Measurements from ENCODE around the gene UNC119B. TPM values are rescaled to one million over a fixed set of nuclear protein-coding genes. Genes with fewer than 3 reads are reported as not detected.

Gene UNC119B
- total RNA-seq, 1 experiment from 2014 or later, result 51.5 TPM

DNA sequence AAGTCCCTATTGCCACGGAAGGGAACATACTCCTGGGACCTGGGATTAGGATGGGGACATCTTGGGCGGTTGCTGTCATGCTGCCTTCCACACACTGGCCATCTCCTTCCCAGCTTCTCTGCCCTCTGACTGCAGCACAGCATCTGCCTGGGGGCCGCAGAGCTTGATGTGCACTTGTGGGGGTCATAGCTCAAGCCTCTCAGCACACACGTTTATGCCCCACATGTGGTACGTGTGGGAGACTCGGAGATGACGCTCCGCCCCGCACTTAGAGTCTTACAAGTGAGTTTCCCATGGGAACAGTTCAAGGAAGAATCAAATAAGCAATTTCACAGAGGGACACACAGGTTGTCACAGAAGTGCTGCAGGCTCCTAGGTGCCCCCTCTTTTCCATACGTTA is 24.0 kb downstream of the UNC119B start:
- TF ChIP-seq, protein P1, sequence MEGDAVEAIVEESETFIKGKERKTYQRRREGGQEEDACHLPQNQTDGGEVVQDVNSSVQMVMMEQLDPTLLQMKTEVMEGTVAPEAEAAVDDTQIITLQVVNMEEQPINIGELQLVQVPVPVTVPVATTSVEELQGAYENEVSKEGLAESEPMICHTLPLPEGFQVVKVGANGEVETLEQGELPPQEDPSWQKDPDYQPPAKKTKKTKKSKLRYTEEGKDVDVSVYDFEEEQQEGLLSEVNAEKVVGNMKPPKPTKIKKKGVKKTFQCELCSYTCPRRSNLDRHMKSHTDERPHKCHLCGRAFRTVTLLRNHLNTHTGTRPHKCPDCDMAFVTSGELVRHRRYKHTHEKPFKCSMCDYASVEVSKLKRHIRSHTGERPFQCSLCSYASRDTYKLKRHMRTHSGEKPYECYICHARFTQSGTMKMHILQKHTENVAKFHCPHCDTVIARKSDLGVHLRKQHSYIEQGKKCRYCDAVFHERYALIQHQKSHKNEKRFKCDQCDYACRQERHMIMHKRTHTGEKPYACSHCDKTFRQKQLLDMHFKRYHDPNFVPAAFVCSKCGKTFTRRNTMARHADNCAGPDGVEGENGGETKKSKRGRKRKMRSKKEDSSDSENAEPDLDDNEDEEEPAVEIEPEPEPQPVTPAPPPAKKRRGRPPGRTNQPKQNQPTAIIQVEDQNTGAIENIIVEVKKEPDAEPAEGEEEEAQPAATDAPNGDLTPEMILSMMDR (conservative IDR thresholded peaks at IDR 0.05), result no peak
- Histone ChIP-seq H2AFZ (ENCODE audit: low read length) (no peak overlapping the region), H3K14ac (ENCODE audit: insufficient read depth, low read length) (no peak overlapping the region), H3K79me1 (ENCODE audit: insufficient read depth, low read depth, low read length, poor library complexity, severe bottlenecking) (no peaks in the 10 kb centered on the region), H2BK12ac (ENCODE audit: insufficient read length, low read depth, low read length) (no peak overlapping the region), H4K8ac (replicated peaks; ENCODE audit: insufficient read length, low read depth, low read length) (no peak overlapping the region), H3K23me2 (ENCODE audit: insufficient read length, low read depth, low read length, poor library complexity, severe bottlenecking) (no peaks in the 10 kb centered on the region), H2BK5ac (ENCODE audit: insufficient read length, low read length) (no peak overlapping the region), H3T11ph (ENCODE audit: low read length) (no peak overlapping the region), H3K27ac (ENCODE audit: insufficient read length, low read depth, low read length) (no peak overlapping the region), H2BK120ac (ENCODE audit: low read depth, low read length, poor library complexity, severe bottlenecking) (no peak overlapping the region), H3K9ac (ENCODE audit: extremely low read depth, insufficient read length, low read length) (no peak overlapping the region), H3K4ac (ENCODE audit: low read depth, low read length) (no peak overlapping the region), H4K20me1 (ENCODE audit: control insufficient read depth, insufficient read depth, insufficient read length) (no peaks in the 10 kb centered on the region), H2BK15ac (ENCODE audit: low read depth, low read length) (no peak overlapping the region), H2BK20ac (ENCODE audit: low read depth, low read length, poor library complexity, severe bottlenecking) (no peak overlapping the region), H3K27me3 (ENCODE audit: insufficient read depth, low read length) (no peaks in the 10 kb centered on the region), H3K18ac (ENCODE audit: insufficient read length, low read depth, low read length) (no peak overlapping the region), H3K56ac (ENCODE audit: insufficient read length, low read depth, low read length) (no peak overlapping the region), H3K79me2 (ENCODE audit: insufficient read depth, low read length) (no peaks in the 10 kb centered on the region), H4K91ac (ENCODE audit: insufficient read length, low read depth, low read length) (no peak overlapping the region), H3K23ac (ENCODE audit: insufficient read length, low read depth, low read length) (no peak overlapping the region), H2AK5ac (ENCODE audit: insufficient read length, low read length) (no peak overlapping the region), H3K4me2 (ENCODE audit: insufficient read depth, insufficient read length, low read length) (no peak overlapping the region), H3K9me3 (ENCODE audit: control insufficient read depth, low read depth, low read length) (no peaks in the 10 kb centered on the region), H4K5ac (ENCODE audit: insufficient read length, low read depth, low read length) (no peak overlapping the region), H3K4me1 (ENCODE audit: insufficient read depth, low read length) (no peaks in the 10 kb centered on the region)
- peaks cover 7 to 10% of the 10 kb centered on the region in 2 experiments; a peak in 2 of 5 replicates for H3K9me3 Mint-ChIP-seq
- H3K36me3 Mint-ChIP-seq (ENCODE audit: insufficient read depth in 1 of 3, low read depth in 3 of 3), result peaks cover 12 to 29% (median 25%) of the 10 kb centered on the region in 3 experiments
- H3K4me3 Mint-ChIP-seq, result no peak overlapping the region; a peak in 1 of 5 replicates
- H3K27me3 Mint-ChIP-seq (ENCODE audit: low read depth), result no peaks in the 10 kb centered on the region
- DNase-seq, result no peak
- H3K4me1 Mint-ChIP-seq, result no peaks in the 10 kb centered on the region
- no peak overlapping the region for H3K27ac Mint-ChIP-seq
- no CpG with 5 or more reads among the region's 10 CpGs for WGBS (ENCODE audit: extremely low coverage, insufficient read length, low lambda C conversion rate)
